Tibial nerve (tissue), 4 donors: Measurements from ENCODE around the gene PIMREG. TPM values are rescaled to one million over a fixed set of nuclear protein-coding genes. Genes with fewer than 3 reads are reported as not detected.

Source experiments
- DNase-seq, 2 donors: peaks; one replicate each; pipeline ENCODE4 v3.0.0-alpha.2; 2019; ENCODE audit warnings: low spot score in 2 of 2
- H3K27ac ChIP-seq, 4 donors: fragments of 200-600 bp; sonication (generic) in 3 of 4; one replicate each; pipeline ENCODE4 v1.5.1; 2017 to 2019; ENCODE audit warnings: mild to moderate bottlenecking in 1 of 4
- H3K27me3 ChIP-seq, 2 donors: fragments of 200-600 bp; sonication (generic) in 1 of 2; one replicate each; pipeline versions ENCODE4 v1.5.1 to v1.6.0; 2017 to 2019
- H3K36me3 ChIP-seq, 3 donors: fragments of 200-600 bp; sonication (generic); one replicate each; pipeline ENCODE4 v1.5.1; 2018 to 2019
- H3K4me1 ChIP-seq, 4 donors: fragments of 200-600 bp; sonication (generic) in 3 of 4; one replicate each; pipeline ENCODE4 v1.5.1; 2017 to 2019
- H3K4me3 ChIP-seq, 4 donors: fragments of 200-600 bp; sonication (generic) in 3 of 4; one replicate each; pipeline ENCODE4 v1.5.1; 2017 to 2019; ENCODE audit warnings: mild to moderate bottlenecking in 1 of 4, moderate library complexity in 1 of 4
- H3K9me3 ChIP-seq, 4 donors: fragments of 200-600 bp; sonication (generic) in 3 of 4; one replicate each; pipeline ENCODE4 v1.5.1; 2017 to 2019
- CTCF ChIP-seq, 5 experiments: fragments of 200-600 bp in 3 of 5; fragments of 450-650 bp in 2 of 5; sonication (generic) in 3 of 5; IDR thresholded peaks; one replicate each; pipeline ENCODE4 v1.5.1; 2016 to 2019; ENCODE audit warnings: antibody characterized with exemption in 5 of 5, mild to moderate bottlenecking in 3 of 5, moderate library complexity in 2 of 5
- EP300 ChIP-seq, 2 donors: sonication (generic); formaldehyde crosslinking; IDR thresholded peaks; one replicate each; pipeline ENCODE4 v1.6.1; 2017; ENCODE audit warnings: antibody characterized with exemption in 2 of 2, mild to moderate bottlenecking in 1 of 2
- POLR2A ChIP-seq, 2 donors: fragments of 450-650 bp; IDR thresholded peaks; one replicate each; pipeline ENCODE4 v1.6.1; 2017; ENCODE audit warnings: antibody characterized with exemption in 2 of 2, mild to moderate bottlenecking in 2 of 2, moderate library complexity in 2 of 2
- WGBS, 2 donors: methylation state at CpG; one replicate each; pipeline ENCODE4 v1.1.5; 2018; 5-methylcytosine and 5-hydroxymethylcytosine counted together
- total RNA-seq, 4 donors: library from RNA; depleted of rRNA; stranded (reverse); fragments of >200 nt; gene quantifications; one replicate each; pipeline ENCODE4 v1.1.0, GENCODE V29; 2016

The PIMREG gene
- total RNA-seq, 4 donors from 2014 or later, result 0.42 to 0.59 TPM; not detected in 2

GRCh38 chr17:6489016-6489550, 44.8 kb downstream of the PIMREG start:
- H3K4me1 ChIP-seq, result peaks cover 0 to 8% (median 0%) of the 10 kb centered on the region in 4 donors
- no peaks in the 10 kb centered on the region for H3K27me3 ChIP-seq
- TF ChIP-seq POLR2A (IDR thresholded peaks at IDR 0.05) (no peak), EP300 (IDR thresholded peaks at IDR 0.05) (no peak)
- no peak for DNase-seq
- H3K4me3 ChIP-seq, result no peak overlapping the region
- WGBS, 2 donors, result 67 to 69% methylated on average over 6 of the region's 6 CpGs
- H3K36me3 ChIP-seq, result no peaks in the 10 kb centered on the region
- H3K9me3 ChIP-seq, result no peaks in the 10 kb centered on the region
- no peak overlapping the region for H3K27ac ChIP-seq

GRCh38 chr17:6491071-6491700, 46.9 kb downstream of the PIMREG start:
- H3K4me3 ChIP-seq, result no peak overlapping the region
- H3K27me3 ChIP-seq, result peaks cover 0 to 6% of the 10 kb centered on the region in 2 donors
- DNase-seq, result no peak
- TF ChIP-seq EP300 (IDR thresholded peaks at IDR 0.05) (no peak), POLR2A (IDR thresholded peaks at IDR 0.05) (no peak), CTCF (IDR thresholded peaks at IDR 0.05) (no peak)
- peaks cover 0 to 13% (median 0%) of the 10 kb centered on the region in 4 donors for H3K4me1 ChIP-seq
- 76 to 85% methylated on average over 7 of the region's 7 CpGs for WGBS, 2 donors
- no peak overlapping the region for H3K27ac ChIP-seq
- no peaks in the 10 kb centered on the region for H3K36me3 ChIP-seq
- H3K9me3 ChIP-seq, result no peaks in the 10 kb centered on the region

GRCh38 chr17:6492892-6493674, 48.8 kb downstream of the PIMREG start:
- no peaks in the 10 kb centered on the region for H3K36me3 ChIP-seq
- TF ChIP-seq EP300 (IDR thresholded peaks at IDR 0.05) (no peak), CTCF (IDR thresholded peaks at IDR 0.05) (no peak)
- H3K27me3 ChIP-seq, result peaks cover 0 to 6% of the 10 kb centered on the region in 2 donors
- no peak for DNase-seq
- 47 to 65% methylated on average over 4 of the region's 4 CpGs for WGBS, 2 donors
- peaks cover 0 to 31% (median 0%) of the 10 kb centered on the region in 4 donors for H3K4me1 ChIP-seq
- H3K9me3 ChIP-seq, result no peaks in the 10 kb centered on the region
- no peak overlapping the region for H3K27ac ChIP-seq
- no peak overlapping the region for H3K4me3 ChIP-seq

- TF ChIP-seq POLR2A (IDR thresholded peaks at IDR 0.05), result no peak
- no peak for TF ChIP-seq EP300 (IDR thresholded peaks at IDR 0.05)
- TF ChIP-seq CTCF (IDR thresholded peaks at IDR 0.05), result no peak
- no peak overlapping the region for H3K27ac ChIP-seq
- 62 to 66% methylated on average over 5 of the region's 5 CpGs for WGBS, 2 donors
These were observed 50.1 kb downstream of the PIMREG start for GRCh38 chr17:6494239-6494941.

GRCh38 chr17:6495450-6496115, 51.3 kb downstream of the PIMREG start:
- no peaks in the 10 kb centered on the region for H3K36me3 ChIP-seq
- no peaks in the 10 kb centered on the region for H3K9me3 ChIP-seq
- WGBS, 2 donors, result 50 to 58% methylated on average over 15 of the region's 15 CpGs
- no peak for DNase-seq
- no peak overlapping the region for H3K4me3 ChIP-seq
- peaks cover 0 to 35% (median 0%) of the 10 kb centered on the region in 4 donors for H3K4me1 ChIP-seq
- TF ChIP-seq CTCF (IDR thresholded peaks at IDR 0.05) (no peak), EP300 (IDR thresholded peaks at IDR 0.05) (no peak), POLR2A (IDR thresholded peaks at IDR 0.05) (no peak)
- H3K27ac ChIP-seq, result no peak overlapping the region
- H3K27me3 ChIP-seq, result peaks cover 0 to 6% of the 10 kb centered on the region in 2 donors

More at GRCh38 chr17:6494239-6494941, 50.1 kb downstream of the PIMREG start:
- DNase-seq, result no peak
- no peaks in the 10 kb centered on the region for H3K36me3 ChIP-seq
- peaks cover 0 to 6% of the 10 kb centered on the region in 2 donors for H3K27me3 ChIP-seq
- H3K4me1 ChIP-seq, result peaks cover 0 to 35% (median 0%) of the 10 kb centered on the region in 4 donors
- H3K4me3 ChIP-seq, result no peak overlapping the region
- no peaks in the 10 kb centered on the region for H3K9me3 ChIP-seq
